CD14-positive monocyte (primary cell): ENCODE data around the gene PLA2G1B. TPM values are rescaled to one million over a fixed set of nuclear protein-coding genes. Genes with fewer than 3 reads are reported as not detected.
A peak's percentile ranks its signal among the peaks of the same experiment; 100 is the strongest.

Source experiments
- DNase-seq, 3 donors: peaks; one replicate each; pipeline ENCODE4 v3.0.0-alpha.2; 2011 to 2022
- H2AFZ ChIP-seq: 2 replicates; pipeline ENCODE4 v1.6.0; 2012; ENCODE audit warnings: mild to moderate bottlenecking, low read depth, low read length, inconsistent platforms; ENCODE audit not compliant: insufficient read depth, poor library complexity, severe bottlenecking
- H3K27ac ChIP-seq, 2 donors: 1 replicate in 1 of 2; 2 replicates in 1 of 2; pipeline ENCODE4 v1.5.1; 2012 to 2013; ENCODE audit warnings: low read length in 2 of 2, control low read depth in 1 of 2, inconsistent platforms in 1 of 2, low read depth in 1 of 2, mild to moderate bottlenecking in 1 of 2
- H3K27me3 ChIP-seq, 2 donors: one replicate each; pipeline versions ENCODE4 v1.6.0 to v1.6.1; 2011 to 2013; ENCODE audit warnings: low read length in 2 of 2; ENCODE audit not compliant: control insufficient read depth in 2 of 2, insufficient read depth in 2 of 2
- H3K36me3 ChIP-seq, 2 donors: replicated peaks in 1 of 2; 1 replicate in 1 of 2; 2 replicates in 1 of 2; pipeline versions ENCODE4 v1.5.1 to v1.6.1; 2012 to 2013; ENCODE audit warnings: low read length in 2 of 2, control low read depth in 1 of 2, inconsistent platforms in 1 of 2, mild to moderate bottlenecking in 1 of 2; ENCODE audit not compliant: insufficient read depth in 2 of 2, control insufficient read depth in 1 of 2
- H3K4me1 ChIP-seq, 2 donors: 1 replicate in 1 of 2; 2 replicates in 1 of 2; pipeline versions ENCODE4 v1.5.1 to v1.6.1; 2012 to 2013; ENCODE audit warnings: low read length in 2 of 2, control low read depth in 1 of 2, inconsistent platforms in 1 of 2, mild to moderate bottlenecking in 1 of 2, moderate library complexity in 1 of 2; ENCODE audit not compliant: insufficient read depth in 2 of 2, control insufficient read depth in 1 of 2
- H3K4me2 ChIP-seq: replicated peaks from 2 replicates; pipeline ENCODE3; 2012; ENCODE audit warnings: low read length, moderate library complexity, mild to moderate bottlenecking; ENCODE audit not compliant: poor library complexity, severe bottlenecking; ENCODE audit errors: extremely low read depth
- H3K4me3 ChIP-seq, 3 experiments: fragments of 200-600 bp in 1 of 3; sonication (generic) in 1 of 3; replicated peaks in 1 of 3; 1 replicate in 2 of 3; 2 replicates in 1 of 3; pipeline ENCODE4 v1.5.1; 2011 to 2013; ENCODE audit warnings: low read length in 3 of 3, mild to moderate bottlenecking in 3 of 3, control low read depth in 2 of 3, low read depth in 2 of 3, inconsistent platforms in 1 of 3, moderate library complexity in 1 of 3
- H3K79me2 ChIP-seq: 2 replicates; pipeline ENCODE4 v1.6.0; 2012; ENCODE audit warnings: mild to moderate bottlenecking, control low read depth, inconsistent platforms, low read length, moderate library complexity; ENCODE audit not compliant: insufficient read depth
- H3K9ac ChIP-seq: 2 replicates; pipeline ENCODE4 v1.6.0; 2017; ENCODE audit warnings: low read length, mild to moderate bottlenecking; ENCODE audit not compliant: insufficient read depth, poor library complexity, severe bottlenecking
- H3K9me3 ChIP-seq, 2 donors: replicated peaks in 1 of 2; 1 replicate in 1 of 2; 2 replicates in 1 of 2; pipeline versions ENCODE4 v1.5.1 to v1.6.1; 2012 to 2013; ENCODE audit warnings: low read length in 2 of 2, control low read depth in 1 of 2; ENCODE audit not compliant: control insufficient read depth in 1 of 2, insufficient read depth in 1 of 2
- H4K20me1 ChIP-seq: 2 replicates; pipeline ENCODE4 v1.6.0; 2012; ENCODE audit warnings: mild to moderate bottlenecking, low read length, control low read depth, moderate library complexity; ENCODE audit not compliant: insufficient read depth
- H3K27ac Mint-ChIP-seq, 7 donors: one replicate each; pipeline ENCODE4 v1.8.0; 2020; ENCODE audit warnings: mild to moderate bottlenecking in 7 of 7, mixed read lengths in 7 of 7, moderate library complexity in 6 of 7, inconsistent platforms in 2 of 7
- H3K27me3 Mint-ChIP-seq, 3 donors: one replicate each; pipeline ENCODE4 v1.8.0; 2021 to 2022; ENCODE audit warnings: low read depth in 3 of 3, mild to moderate bottlenecking in 3 of 3, mixed read lengths in 3 of 3, moderate library complexity in 3 of 3, inconsistent platforms in 1 of 3
- H3K36me3 Mint-ChIP-seq, 2 donors: one replicate each; pipeline ENCODE4 v1.8.0; 2020; ENCODE audit warnings: mixed read lengths in 2 of 2, inconsistent platforms in 1 of 2, mild to moderate bottlenecking in 1 of 2
- H3K4me1 Mint-ChIP-seq: one replicate; pipeline ENCODE4 v1.8.0; 2020; ENCODE audit warnings: mild to moderate bottlenecking, mixed read lengths
- H3K4me3 Mint-ChIP-seq, 2 donors: one replicate each; pipeline ENCODE4 v1.8.0; 2020; ENCODE audit warnings: mild to moderate bottlenecking in 2 of 2, mixed read lengths in 2 of 2, moderate library complexity in 1 of 2
- H3K9me3 Mint-ChIP-seq, 7 donors: one replicate each; pipeline ENCODE4 v1.8.0; 2020 to 2022; ENCODE audit warnings: mixed read lengths in 7 of 7, mild to moderate bottlenecking in 6 of 7, moderate library complexity in 6 of 7, inconsistent platforms in 2 of 7
- WGBS: methylation state at CpG from one replicate; pipeline ENCODE4 v1.1.5; 2013; ENCODE audit warnings: missing lambda C conversion rate; ENCODE audit not compliant: insufficient coverage; 5-methylcytosine and 5-hydroxymethylcytosine counted together
- intact Hi-C, 2 donors: fragments of 100-400 bp; cut with micrococcal nuclease; formaldehyde crosslinking; loops; one replicate each; pipeline versions ENCODE4 v1.15.0 to v1.15.1; 2023
- polyA plus RNA-seq, 3 donors: library from polyadenylated mRNA; depleted of rRNA in 1 of 3; unstranded in 2 of 3; stranded (reverse) in 1 of 3; fragments of 300-500 nt in 2 of 3; fragments of >200 nt in 1 of 3; fragmentation: Illumina TruSeq in 2 of 3; gene quantifications; 1 replicate in 2 of 3; 2 replicates in 1 of 3; pipeline ENCODE4 v1.2.3, GENCODE V29; 2012 to 2021
- TF ChIP-seq, protein P1 (sequence below): fragments of 200-600 bp; IDR thresholded peaks from one replicate; pipeline ENCODE4 v1.8.0; 2022; ENCODE audit warnings: antibody characterized with exemption, mild to moderate bottlenecking

The PLA2G1B gene
- polyA plus RNA-seq, 3 donors, result not detected

- TF ChIP-seq, protein P1, sequence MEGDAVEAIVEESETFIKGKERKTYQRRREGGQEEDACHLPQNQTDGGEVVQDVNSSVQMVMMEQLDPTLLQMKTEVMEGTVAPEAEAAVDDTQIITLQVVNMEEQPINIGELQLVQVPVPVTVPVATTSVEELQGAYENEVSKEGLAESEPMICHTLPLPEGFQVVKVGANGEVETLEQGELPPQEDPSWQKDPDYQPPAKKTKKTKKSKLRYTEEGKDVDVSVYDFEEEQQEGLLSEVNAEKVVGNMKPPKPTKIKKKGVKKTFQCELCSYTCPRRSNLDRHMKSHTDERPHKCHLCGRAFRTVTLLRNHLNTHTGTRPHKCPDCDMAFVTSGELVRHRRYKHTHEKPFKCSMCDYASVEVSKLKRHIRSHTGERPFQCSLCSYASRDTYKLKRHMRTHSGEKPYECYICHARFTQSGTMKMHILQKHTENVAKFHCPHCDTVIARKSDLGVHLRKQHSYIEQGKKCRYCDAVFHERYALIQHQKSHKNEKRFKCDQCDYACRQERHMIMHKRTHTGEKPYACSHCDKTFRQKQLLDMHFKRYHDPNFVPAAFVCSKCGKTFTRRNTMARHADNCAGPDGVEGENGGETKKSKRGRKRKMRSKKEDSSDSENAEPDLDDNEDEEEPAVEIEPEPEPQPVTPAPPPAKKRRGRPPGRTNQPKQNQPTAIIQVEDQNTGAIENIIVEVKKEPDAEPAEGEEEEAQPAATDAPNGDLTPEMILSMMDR, result no peak
- Histone ChIP-seq H3K4me1 (no peaks in the 10 kb centered on the region), H3K79me2 (no peaks in the 10 kb centered on the region), H3K4me2 (no peak overlapping the region), H3K27ac (no peak overlapping the region), H3K9me3 (peaks cover 2 to 3% of the 10 kb centered on the region in 2 donors), H4K20me1 (no peaks in the 10 kb centered on the region), H3K4me3 (no peak overlapping the region), H2AFZ (no peak overlapping the region), H3K27me3 (peaks cover 27 to 61% of the 10 kb centered on the region in 2 donors), H3K36me3 (no peaks in the 10 kb centered on the region), H3K9ac (no peak overlapping the region)
- H3K4me3 Mint-ChIP-seq, result peak overlapping the region in 1 of 2 donors; percentile 62
- peaks cover 3% of the 10 kb centered on the region for H3K4me1 Mint-ChIP-seq
- H3K36me3 Mint-ChIP-seq, result no peaks in the 10 kb centered on the region
- no peak overlapping the region for H3K27ac Mint-ChIP-seq
- H3K9me3 Mint-ChIP-seq, result peaks cover 0 to 3% (median 0%) of the 10 kb centered on the region in 7 donors
- DNase-seq, result no peak
- H3K27me3 Mint-ChIP-seq, result peaks cover 57 to 85% (median 71%) of the 10 kb centered on the region in 3 donors
- 11% methylated on average over 46 of the region's 56 CpGs for WGBS
- intact Hi-C loops, result no loop called here
Observed at GRCh38 chr12:120361506-120362208, 34.1 kb upstream of the PLA2G1B start.

- Mint-ChIP-seq H3K4me1 (peaks cover 3% of the 10 kb centered on the region), H3K27me3 (peaks cover 44 to 67% (median 56%) of the 10 kb centered on the region in 3 donors), H3K36me3 (no peaks in the 10 kb centered on the region), H3K9me3 (peaks cover 0 to 3% (median 0%) of the 10 kb centered on the region in 7 donors), H3K4me3 (no peak overlapping the region), H3K27ac (no peak overlapping the region)
- no peaks in the 10 kb centered on the region for H4K20me1 ChIP-seq
- no peak overlapping the region for H2AFZ ChIP-seq
- H3K36me3 ChIP-seq, result no peaks in the 10 kb centered on the region
- H3K27ac ChIP-seq, result no peak overlapping the region
- intact Hi-C loops, result no loop called here
- no peak for DNase-seq
- no peaks in the 10 kb centered on the region for H3K79me2 ChIP-seq
- no peak overlapping the region for H3K4me3 ChIP-seq
- peaks cover 21 to 43% of the 10 kb centered on the region in 2 donors for H3K27me3 ChIP-seq
- no peak overlapping the region for H3K9ac ChIP-seq
- H3K4me2 ChIP-seq, result no peak overlapping the region
- peaks cover 2 to 3% of the 10 kb centered on the region in 2 donors for H3K9me3 ChIP-seq
- no peaks in the 10 kb centered on the region for H3K4me1 ChIP-seq
- TF ChIP-seq, protein P1, result no peak
- no CpG with 5 or more reads among the region's 1 CpG for WGBS
Observed at GRCh38 chr12:120359128-120359527, 31.5 kb upstream of the PLA2G1B start.
